ENCODE measurements around the gene KCNMA1.

Gene KCNMA1

DNA sequence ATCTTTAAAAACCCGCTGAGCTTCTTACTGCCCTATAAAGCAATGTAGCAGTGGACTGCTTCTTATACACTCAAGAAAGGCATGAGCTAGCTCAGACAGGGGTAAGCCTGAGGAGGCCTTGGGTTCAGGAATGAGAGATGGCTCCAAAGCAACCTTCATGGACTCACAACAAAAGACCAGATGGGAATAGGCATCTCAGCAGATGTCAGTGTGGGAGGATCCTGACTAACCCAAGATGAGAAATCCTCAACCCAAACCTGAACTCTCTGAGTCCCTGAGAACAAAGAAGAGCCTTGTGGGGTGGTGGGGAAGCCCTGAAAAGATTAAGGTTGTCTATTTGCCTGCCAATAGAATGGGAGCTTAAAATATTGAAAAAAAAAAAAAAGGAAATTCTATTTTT lies 807.4 kb downstream of the KCNMA1 start:
- DNase-seq (ENCODE audit: low read depth) = no peak

- DNase-seq (ENCODE audit: low read depth) = no peak
Observed at GRCh38 chr10:76829724-76830123, 807.9 kb downstream of the KCNMA1 start.

Data from activated T-helper 1 cell treated with Interleukin-2 at 50 U/mL for 16 hours (primary cell).